ENCODE measurements around the gene PDZD4. TPM values are rescaled to one million over a fixed set of nuclear protein-coding genes. Genes with fewer than 3 reads are reported as not detected.

The PDZD4 gene
- total and polyA plus RNA-seq, 5 donors, result 3.6 to 6.9 (median 4.7) TPM

DNA sequence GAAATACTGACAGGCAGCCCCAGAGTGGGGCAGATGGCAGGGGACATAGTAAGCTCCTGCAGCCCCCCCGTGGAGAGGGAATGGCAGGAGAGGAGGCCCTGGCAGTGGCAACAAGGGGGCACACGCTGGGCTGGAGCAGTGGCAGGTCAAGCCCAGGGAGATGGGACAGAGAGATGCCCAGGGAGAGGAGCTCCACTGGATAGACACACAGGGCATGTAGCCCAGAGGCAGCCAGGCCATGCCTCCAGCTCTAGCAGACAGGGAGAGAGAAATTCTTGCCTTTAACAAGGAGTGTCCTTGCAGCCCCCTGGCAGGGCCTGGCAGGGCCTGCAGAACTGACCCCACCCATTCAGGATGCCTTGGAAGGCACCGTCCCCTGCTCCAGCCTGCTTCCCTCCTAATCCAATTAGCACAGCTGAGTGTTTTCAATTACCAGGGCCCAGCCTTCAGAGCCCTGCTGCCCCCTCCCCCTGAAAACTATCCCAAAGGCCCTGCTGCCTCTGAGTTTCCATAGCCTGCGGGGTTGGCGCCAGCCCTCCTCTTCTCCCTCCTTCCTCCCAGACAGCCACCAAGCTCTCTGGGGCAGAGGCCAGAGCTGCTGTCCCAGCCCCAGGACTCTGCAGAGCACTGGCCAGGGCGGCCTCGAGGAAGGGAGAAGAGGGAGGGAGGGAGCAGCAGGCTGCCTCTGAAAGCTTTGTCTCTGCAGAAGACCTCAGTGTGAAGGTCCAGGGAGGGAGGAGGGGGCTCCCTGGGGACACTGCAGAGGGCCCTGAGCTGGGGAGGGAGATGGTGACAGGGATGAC is 43.1 kb upstream of the PDZD4 start:
- no peaks in the 10 kb centered on the region for H3K9me3 ChIP-seq (ENCODE audit: control insufficient read depth, low read length)
- no peak for DNase-seq
- intact Hi-C loops (cut with DNase I), result no loop called here
- no peak overlapping the region for H3K4me3 ChIP-seq (ENCODE audit: low read length)
- 33% methylated on average over 7 of the region's 7 CpGs for WGBS
- no peak for ATAC-seq
- H3K27me3 ChIP-seq (ENCODE audit: control insufficient read depth, insufficient read depth), result no peaks in the 10 kb centered on the region
- no peaks in the 10 kb centered on the region for H3K4me1 ChIP-seq (ENCODE audit: control insufficient read depth, insufficient read depth, low read length)
- no peak overlapping the region for H3K27ac ChIP-seq (ENCODE audit: low read length)

DNA sequence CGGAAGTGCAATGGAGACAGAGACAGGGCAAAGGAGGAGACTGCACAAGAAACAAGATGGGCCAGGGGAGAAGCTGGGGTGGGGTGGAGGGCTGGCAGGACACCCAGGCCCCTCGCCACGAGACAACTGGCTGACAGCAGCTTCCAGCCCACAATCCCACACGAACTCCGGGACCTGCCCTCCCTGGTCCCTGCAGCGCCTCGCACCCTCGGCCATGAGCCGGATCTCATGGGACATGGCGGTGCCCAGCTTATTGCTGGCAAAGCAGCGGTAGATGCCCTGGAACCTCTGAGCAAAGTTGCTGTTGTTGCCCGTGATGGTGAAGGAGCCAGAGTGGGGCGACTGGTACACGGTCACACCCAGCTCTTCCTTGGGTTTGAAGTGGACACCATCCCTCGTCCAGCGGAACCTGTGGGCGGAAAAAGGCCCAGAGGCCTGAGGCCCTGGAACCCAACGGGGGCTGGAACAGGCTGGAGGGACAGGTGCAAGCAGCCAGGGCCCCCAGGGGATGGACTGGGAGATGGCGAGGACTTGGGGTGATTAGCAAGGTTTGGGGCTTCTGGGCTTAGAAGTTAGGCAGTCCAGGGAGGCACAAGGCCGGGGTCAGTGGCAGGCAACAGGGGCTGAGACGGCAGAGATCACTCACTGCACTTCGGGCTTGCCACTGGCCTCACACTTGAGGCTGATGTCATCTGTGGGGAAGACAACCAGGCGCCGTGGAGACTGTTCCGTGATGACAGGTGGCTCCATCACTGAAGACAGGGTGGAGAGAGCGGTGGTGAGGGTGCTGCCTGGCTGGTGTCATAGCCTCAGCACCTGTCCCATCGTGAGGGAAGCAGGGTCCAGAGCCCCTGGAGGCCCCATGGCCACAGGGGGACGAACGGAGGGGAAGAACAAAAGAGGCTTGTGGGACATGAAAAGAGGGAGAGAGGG is 41.9 kb upstream of the PDZD4 start:
- 70% methylated on average over 29 of the region's 29 CpGs for WGBS
- intact Hi-C loops (cut with DNase I), result no loop called here
- H3K4me3 ChIP-seq (ENCODE audit: low read length), result no peak overlapping the region

DNA sequence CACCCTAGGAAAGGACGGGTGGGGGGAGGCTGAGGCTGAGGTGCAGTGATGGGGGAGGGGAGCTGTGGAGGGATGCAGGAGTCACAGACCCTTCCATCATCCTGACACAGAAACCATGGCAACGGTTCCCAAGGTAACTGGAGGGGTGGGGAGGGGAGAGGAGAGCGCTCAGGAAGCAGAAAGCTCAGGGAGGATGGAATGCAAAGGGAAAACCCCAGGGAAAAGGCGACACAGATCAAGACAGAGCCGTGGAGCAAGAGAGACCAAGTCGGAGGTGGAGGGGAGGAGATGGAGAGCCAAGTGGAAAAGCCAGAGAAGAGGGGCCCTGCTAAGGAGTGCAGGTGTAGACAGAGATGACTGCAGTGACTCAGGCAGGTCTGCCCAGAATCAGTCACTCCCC is 41.1 kb upstream of the PDZD4 start:
- WGBS, result 13% methylated on average over 6 of the region's 6 CpGs

More for the DNA sequence above, 41.9 kb upstream of the PDZD4 start:
- no peak overlapping the region for H3K27ac ChIP-seq (ENCODE audit: low read length)
- no peaks in the 10 kb centered on the region for H3K4me1 ChIP-seq (ENCODE audit: control insufficient read depth, insufficient read depth, low read length)
- no peaks in the 10 kb centered on the region for H3K9me3 ChIP-seq (ENCODE audit: control insufficient read depth, low read length)
- no peaks in the 10 kb centered on the region for H3K27me3 ChIP-seq (ENCODE audit: control insufficient read depth, insufficient read depth)
- DNase-seq (no peak), ATAC-seq (no peak)

DNA sequence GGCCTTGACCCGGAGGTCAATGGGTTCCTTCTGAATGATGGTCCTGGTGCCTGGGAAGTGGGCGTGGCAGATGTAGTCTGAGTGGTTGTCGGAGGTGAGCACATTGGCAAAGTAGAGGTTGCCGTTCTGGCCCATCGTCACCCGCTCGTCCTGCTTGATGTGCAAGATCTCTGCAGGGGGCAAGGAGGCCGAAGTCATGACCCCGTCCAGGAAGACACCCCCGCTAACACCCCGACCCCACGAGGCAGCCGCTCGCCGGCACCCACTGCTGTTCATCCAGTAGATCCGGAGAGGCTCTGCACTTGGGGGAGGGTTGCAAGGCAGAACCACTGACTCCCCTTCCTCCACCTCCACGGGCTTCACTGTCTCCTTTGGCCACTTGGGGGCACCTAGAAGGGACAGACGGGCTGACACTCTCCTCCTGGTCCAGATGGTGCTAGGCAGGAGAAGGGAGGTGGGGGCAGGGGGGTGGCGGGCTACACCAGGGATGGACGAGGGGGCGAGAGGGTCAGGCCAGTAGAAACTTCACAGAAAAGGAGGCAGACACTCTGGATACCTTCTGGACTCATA is 40.5 kb upstream of the PDZD4 start:
- DNase-seq, result no peak
- Histone ChIP-seq H3K4me3 (ENCODE audit: low read length) (no peak overlapping the region), H3K27ac (ENCODE audit: low read length) (no peak overlapping the region), H3K27me3 (ENCODE audit: control insufficient read depth, insufficient read depth) (no peaks in the 10 kb centered on the region), H3K4me1 (ENCODE audit: control insufficient read depth, insufficient read depth, low read length) (no peaks in the 10 kb centered on the region), H3K9me3 (ENCODE audit: control insufficient read depth, low read length) (no peaks in the 10 kb centered on the region)
- intact Hi-C loops (cut with DNase I), result no loop called here
- ATAC-seq, result no peak
- WGBS, result 43% methylated on average over 21 of the region's 21 CpGs

More for the DNA sequence above, 41.1 kb upstream of the PDZD4 start:
- intact Hi-C loops (cut with DNase I), result no loop called here
- DNase-seq, result no peak
- Histone ChIP-seq H3K27ac (ENCODE audit: low read length) (no peak overlapping the region), H3K9me3 (ENCODE audit: control insufficient read depth, low read length) (no peaks in the 10 kb centered on the region), H3K4me3 (ENCODE audit: low read length) (no peak overlapping the region), H3K4me1 (ENCODE audit: control insufficient read depth, insufficient read depth, low read length) (no peaks in the 10 kb centered on the region), H3K27me3 (ENCODE audit: control insufficient read depth, insufficient read depth) (no peaks in the 10 kb centered on the region)
- no peak for ATAC-seq

DNA sequence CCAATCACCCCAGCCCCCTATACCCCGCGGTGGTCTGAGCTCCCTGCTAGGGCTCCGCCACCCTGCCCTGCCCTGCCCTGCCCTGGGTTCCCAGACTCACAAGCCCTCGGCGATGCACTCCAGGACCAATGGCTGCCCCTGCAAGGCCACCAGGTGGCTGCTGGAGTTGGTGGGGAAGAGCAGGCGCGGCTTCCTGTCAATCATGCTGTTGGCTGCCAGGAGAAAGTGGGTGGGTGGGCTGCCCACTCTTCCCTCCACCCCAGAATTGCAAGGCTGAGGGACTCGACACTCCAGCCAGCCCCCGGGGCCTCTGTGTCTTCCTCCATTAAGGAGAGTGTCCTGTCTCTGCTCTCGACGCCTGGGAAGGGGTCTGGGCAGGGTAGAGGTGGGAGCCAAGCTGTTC is 39.9 kb upstream of the PDZD4 start:
- DNase-seq (no peak), ATAC-seq (no peak)
- intact Hi-C loops (cut with DNase I), result no loop called here
- Histone ChIP-seq H3K27ac (ENCODE audit: low read length) (no peak overlapping the region), H3K9me3 (ENCODE audit: control insufficient read depth, low read length) (no peaks in the 10 kb centered on the region), H3K4me3 (ENCODE audit: low read length) (no peak overlapping the region), H3K4me1 (ENCODE audit: control insufficient read depth, insufficient read depth, low read length) (no peaks in the 10 kb centered on the region), H3K27me3 (ENCODE audit: control insufficient read depth, insufficient read depth) (no peaks in the 10 kb centered on the region)
- WGBS, result 83% methylated on average over 11 of the region's 11 CpGs

DNA sequence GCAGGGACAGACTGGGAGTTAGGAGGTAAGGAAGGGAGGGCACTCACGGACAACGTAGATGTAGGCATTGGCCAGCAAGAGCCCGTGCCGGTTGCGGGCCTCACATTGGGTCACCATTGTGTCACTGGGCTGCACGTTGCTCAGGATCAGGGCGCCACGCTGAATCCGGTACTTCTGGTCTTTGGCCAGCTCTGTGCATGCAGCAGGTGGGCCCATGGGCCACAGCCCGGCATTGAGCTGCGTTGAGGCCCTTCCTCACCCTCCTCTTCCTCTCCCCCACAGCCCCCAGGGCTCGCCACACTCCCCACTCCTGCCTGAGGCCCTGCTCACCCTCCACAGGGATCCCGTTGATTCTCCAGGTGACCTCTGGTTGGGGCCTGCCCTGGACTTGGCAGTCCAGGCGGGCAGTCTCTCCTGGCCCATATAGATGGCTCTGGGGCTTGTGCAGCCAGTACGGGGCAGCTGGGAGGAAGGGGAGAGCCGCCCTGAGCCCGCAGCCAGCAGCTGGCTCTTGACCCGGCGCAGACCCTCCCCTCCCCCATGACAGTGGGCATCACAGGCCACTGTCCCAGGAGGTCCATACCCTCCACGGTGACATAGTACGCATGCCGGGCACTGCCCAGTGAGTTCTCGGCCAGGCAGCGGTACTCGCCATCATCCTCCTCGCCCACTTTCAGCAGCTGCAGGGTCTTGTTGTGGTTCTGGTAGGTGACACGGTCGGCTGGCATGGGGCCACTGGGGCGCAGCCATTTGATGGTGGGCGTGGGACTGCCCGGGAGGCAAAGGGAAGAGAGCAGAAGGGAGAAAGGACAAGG is 39.3 kb upstream of the PDZD4 start:
- H3K4me1 ChIP-seq (ENCODE audit: control insufficient read depth, insufficient read depth, low read length), result no peaks in the 10 kb centered on the region
- no peaks in the 10 kb centered on the region for H3K9me3 ChIP-seq (ENCODE audit: control insufficient read depth, low read length)
- WGBS, result 89% methylated on average over 31 of the region's 31 CpGs
- H3K27me3 ChIP-seq (ENCODE audit: control insufficient read depth, insufficient read depth), result no peaks in the 10 kb centered on the region
- no peak overlapping the region for H3K4me3 ChIP-seq (ENCODE audit: low read length)
- DNase-seq (peak in 1 of 3 donors; percentile 37), ATAC-seq (no peak)
- intact Hi-C loops (cut with DNase I), result no loop called here
- no peak overlapping the region for H3K27ac ChIP-seq (ENCODE audit: low read length)

DNA sequence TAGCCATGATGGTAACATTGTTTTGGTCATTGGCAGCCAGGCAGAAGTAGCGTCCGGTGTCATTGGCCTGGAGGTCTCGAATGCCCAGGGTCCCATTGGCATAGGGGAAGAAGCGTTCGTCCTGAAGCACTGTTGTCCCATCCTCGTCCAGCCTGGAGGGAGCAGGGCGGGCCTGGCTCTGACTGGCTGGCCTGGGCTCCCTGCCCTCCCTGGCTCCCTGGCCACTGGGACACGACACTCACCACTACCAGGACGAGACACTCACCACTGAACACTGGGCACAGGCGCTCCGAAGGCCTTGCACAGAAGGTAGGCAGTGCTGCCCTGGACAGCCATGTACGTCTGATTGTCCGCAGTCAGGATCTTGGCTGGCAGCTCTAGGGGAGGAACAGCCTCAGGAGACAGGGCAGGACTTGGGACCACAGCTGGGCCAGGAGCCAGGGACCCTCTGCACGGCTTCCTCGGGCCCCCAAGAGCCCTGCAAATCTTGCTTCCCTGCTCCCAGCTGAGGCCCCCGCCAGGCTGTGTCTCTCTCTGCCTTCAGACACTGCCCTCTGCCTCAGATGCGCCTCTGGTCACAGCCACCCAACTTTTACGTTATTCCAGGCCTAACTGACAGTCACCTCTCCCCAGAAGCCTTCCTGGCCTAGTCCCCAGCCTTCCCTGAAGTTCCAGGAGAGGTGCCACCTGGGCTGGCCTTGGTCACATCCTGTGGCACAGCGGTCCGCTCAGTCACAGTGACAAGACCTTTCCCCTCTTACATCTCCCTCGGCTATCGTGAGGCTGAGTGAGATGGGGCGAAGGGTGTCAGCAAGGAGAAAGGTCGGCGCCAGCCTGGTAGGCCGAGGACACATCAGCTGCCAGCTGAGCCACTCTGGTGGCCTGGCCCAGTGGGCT is 38.5 kb upstream of the PDZD4 start:
- Histone ChIP-seq H3K27ac (ENCODE audit: low read length) (no peak overlapping the region), H3K27me3 (ENCODE audit: control insufficient read depth, insufficient read depth) (no peaks in the 10 kb centered on the region), H3K4me3 (ENCODE audit: low read length) (no peak overlapping the region), H3K9me3 (ENCODE audit: control insufficient read depth, low read length) (no peaks in the 10 kb centered on the region), H3K4me1 (ENCODE audit: control insufficient read depth, insufficient read depth, low read length) (no peaks in the 10 kb centered on the region)
- intact Hi-C loops (cut with DNase I), result no loop called here
- DNase-seq, result no peak
- WGBS, result 89% methylated on average over 26 of the region's 26 CpGs
- ATAC-seq, result no peak

DNA sequence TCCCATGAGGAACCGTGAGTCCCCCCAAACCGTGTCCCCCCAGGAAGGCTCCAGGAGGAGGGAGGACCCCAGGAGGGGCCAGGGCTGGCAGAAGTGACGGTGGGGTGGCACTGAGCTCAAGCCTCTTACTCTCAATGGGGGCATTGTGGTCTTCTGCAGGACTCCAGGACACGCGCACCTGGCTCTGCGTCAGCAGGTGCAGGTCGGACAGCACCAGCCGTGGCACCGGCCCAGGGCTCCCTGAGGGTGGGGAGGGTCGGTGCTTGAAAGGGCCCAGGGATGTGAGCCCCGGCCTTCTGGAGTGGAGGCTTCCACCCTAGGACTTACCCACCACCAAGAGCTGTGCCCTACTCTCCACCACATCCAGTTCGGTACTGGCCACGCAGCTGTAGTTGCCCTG is 37.3 kb upstream of the PDZD4 start:
- Histone ChIP-seq H3K4me3 (ENCODE audit: low read length) (no peak overlapping the region), H3K4me1 (ENCODE audit: control insufficient read depth, insufficient read depth, low read length) (no peaks in the 10 kb centered on the region), H3K27ac (ENCODE audit: low read length) (no peak overlapping the region), H3K27me3 (ENCODE audit: control insufficient read depth, insufficient read depth) (no peaks in the 10 kb centered on the region), H3K9me3 (ENCODE audit: control insufficient read depth, low read length) (no peaks in the 10 kb centered on the region)
- ATAC-seq (no peak), DNase-seq (no peak)
- intact Hi-C loops (cut with DNase I), result no loop called here
- 88% methylated on average over 13 of the region's 13 CpGs for WGBS

DNA sequence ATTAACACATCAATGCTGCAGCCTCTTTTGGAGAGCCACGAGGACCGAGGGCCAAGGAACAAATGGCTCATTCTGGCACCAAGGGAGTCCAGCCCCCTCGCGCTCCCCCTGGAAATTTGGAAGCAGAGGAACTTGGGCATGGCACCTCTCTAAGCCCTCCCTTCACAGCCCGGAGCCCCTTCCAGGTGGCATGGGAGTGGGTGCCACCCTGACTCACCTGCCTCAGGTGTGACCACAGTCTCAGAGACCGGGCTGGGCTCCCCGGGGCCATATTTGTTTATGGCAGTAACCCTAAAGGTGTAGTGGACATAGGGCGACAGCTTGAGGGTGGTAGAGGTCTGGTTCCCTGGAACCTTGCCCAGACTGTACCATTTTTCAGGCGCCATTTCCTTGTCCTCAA is 36.8 kb upstream of the PDZD4 start:
- Histone ChIP-seq H3K27ac (ENCODE audit: low read length) (no peak overlapping the region), H3K4me1 (ENCODE audit: control insufficient read depth, insufficient read depth, low read length) (no peaks in the 10 kb centered on the region), H3K9me3 (ENCODE audit: control insufficient read depth, low read length) (no peaks in the 10 kb centered on the region), H3K27me3 (ENCODE audit: control insufficient read depth, insufficient read depth) (no peaks in the 10 kb centered on the region), H3K4me3 (ENCODE audit: low read length) (no peak overlapping the region)
- WGBS, result 81% methylated on average over 9 of the region's 9 CpGs
- intact Hi-C loops (cut with DNase I), result no loop called here
- ATAC-seq (no peak), DNase-seq (no peak)

Data from right cardiac atrium (tissue), 5 donors.